ENCODE results near the gene PPP1R1B. TPM values are rescaled to one million over a fixed set of nuclear protein-coding genes. Genes with fewer than 3 reads are reported as not detected.

Gene PPP1R1B
- total and polyA plus RNA-seq, 9 of the 15 experiments (the other 6 are each of a cell fraction or from before 2014, with no cell fraction given): 0.07 to 0.18 (median 0.10) TPM; not detected in 4

DNA sequence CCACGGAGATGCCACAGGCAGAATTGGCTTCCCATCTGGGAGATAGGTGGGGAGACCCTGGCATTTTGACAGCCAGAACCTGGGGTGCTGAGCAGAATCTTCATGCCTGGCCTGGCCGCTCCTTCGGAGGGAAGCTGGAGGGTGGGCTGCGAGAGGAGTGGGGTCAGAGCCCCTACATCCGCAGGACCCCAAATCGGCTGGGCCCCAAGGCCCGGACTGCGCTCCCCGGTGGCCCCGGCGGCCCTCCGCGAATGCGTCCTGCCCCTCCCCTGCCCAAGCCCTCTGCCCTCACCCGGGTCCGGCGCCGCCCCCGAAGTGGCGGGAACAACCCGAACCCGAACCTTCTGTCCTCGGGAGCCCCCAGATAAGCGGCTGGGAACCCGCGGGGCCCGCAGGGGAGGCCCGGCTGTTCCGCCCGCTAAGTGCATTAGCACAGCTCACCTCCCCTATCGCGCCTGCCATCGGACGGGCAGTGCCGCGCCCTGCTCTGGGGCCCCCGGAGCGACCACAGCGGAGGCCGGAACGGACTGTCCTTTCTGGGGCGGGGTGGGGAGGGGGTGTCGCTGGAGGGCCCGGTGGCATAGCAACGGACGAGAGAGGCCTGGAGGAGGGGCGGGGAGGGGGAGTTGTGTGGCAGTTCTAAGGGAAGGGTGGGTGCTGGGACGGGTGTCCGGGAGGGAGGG, 40.7 kb downstream of the PPP1R1B start (continued):
- TF ChIP-seq, protein P1, sequence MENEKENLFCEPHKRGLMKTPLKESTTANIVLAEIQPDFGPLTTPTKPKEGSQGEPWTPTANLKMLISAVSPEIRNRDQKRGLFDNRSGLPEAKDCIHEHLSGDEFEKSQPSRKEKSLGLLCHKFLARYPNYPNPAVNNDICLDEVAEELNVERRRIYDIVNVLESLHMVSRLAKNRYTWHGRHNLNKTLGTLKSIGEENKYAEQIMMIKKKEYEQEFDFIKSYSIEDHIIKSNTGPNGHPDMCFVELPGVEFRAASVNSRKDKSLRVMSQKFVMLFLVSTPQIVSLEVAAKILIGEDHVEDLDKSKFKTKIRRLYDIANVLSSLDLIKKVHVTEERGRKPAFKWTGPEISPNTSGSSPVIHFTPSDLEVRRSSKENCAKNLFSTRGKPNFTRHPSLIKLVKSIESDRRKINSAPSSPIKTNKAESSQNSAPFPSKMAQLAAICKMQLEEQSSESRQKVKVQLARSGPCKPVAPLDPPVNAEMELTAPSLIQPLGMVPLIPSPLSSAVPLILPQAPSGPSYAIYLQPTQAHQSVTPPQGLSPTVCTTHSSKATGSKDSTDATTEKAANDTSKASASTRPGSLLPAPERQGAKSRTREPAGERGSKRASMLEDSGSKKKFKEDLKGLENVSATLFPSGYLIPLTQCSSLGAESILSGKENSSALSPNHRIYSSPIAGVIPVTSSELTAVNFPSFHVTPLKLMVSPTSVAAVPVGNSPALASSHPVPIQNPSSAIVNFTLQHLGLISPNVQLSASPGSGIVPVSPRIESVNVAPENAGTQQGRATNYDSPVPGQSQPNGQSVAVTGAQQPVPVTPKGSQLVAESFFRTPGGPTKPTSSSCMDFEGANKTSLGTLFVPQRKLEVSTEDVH (IDR thresholded peaks at IDR 0.05; ENCODE audit: low read depth, partially characterized antibody): peak; percentile 76
- TF ChIP-seq FOXJ2 (tag; IDR thresholded peaks at IDR 0.05) (no peak), ZKSCAN8 (CRISPR knock-in tag; IDR thresholded peaks at IDR 0.05) (no peak), ZNF133 (CRISPR knock-in tag; IDR thresholded peaks at IDR 0.05) (no peak), TCF7 (IDR thresholded peaks at IDR 0.05; ENCODE audit: borderline replicate concordance) (no peak), NFE2 (IDR thresholded peaks at IDR 0.05; ENCODE audit: low read depth) (no peak), GTF2E2 (tag; IDR thresholded peaks at IDR 0.05) (no peak), KAT8 (IDR thresholded peaks at IDR 0.05; ENCODE audit: low read depth) (no peak), HNRNPLL (IDR thresholded peaks at IDR 0.05; ENCODE audit: low read depth, low read length, poor library complexity, severe bottlenecking) (peak; percentile 18), ELF1 (tag; IDR thresholded peaks at IDR 0.05) (no peak), RBM14 (IDR thresholded peaks at IDR 0.05; ENCODE audit: borderline replicate concordance, insufficient read depth, low read depth, low read length) (no peak), KLF1 (tag; IDR thresholded peaks at IDR 0.05) (peak; percentile 88), PHF20 (IDR thresholded peaks at IDR 0.05; ENCODE audit: partially characterized antibody) (no peak), ZNF695 (CRISPR knock-in tag; IDR thresholded peaks at IDR 0.05) (no peak), SIX5 (IDR thresholded peaks at IDR 0.05; ENCODE audit: borderline replicate concordance in 1 of 2, insufficient read depth in 1 of 2, low read depth in 1 of 2, low read length in 2 of 2) (no peak), MEIS2 (IDR thresholded peaks at IDR 0.05; ENCODE audit: partially characterized antibody) (peak; percentile 15), NFATC3 (IDR thresholded peaks at IDR 0.05) (no peak), ZNF586 (CRISPR knock-in tag; conservative IDR thresholded peaks at IDR 0.05) (no peak), CBFB (CRISPR knock-in tag; IDR thresholded peaks at IDR 0.05) (no peak)
- TF ChIP-seq, protein P2, sequence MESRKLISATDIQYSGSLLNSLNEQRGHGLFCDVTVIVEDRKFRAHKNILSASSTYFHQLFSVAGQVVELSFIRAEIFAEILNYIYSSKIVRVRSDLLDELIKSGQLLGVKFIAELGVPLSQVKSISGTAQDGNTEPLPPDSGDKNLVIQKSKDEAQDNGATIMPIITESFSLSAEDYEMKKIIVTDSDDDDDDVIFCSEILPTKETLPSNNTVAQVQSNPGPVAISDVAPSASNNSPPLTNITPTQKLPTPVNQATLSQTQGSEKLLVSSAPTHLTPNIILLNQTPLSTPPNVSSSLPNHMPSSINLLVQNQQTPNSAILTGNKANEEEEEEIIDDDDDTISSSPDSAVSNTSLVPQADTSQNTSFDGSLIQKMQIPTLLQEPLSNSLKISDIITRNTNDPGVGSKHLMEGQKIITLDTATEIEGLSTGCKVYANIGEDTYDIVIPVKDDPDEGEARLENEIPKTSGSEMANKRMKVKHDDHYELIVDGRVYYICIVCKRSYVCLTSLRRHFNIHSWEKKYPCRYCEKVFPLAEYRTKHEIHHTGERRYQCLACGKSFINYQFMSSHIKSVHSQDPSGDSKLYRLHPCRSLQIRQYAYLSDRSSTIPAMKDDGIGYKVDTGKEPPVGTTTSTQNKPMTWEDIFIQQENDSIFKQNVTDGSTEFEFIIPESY (CRISPR knock-in tag; IDR thresholded peaks at IDR 0.05): no peak
- TF ChIP-seq, protein P3, sequence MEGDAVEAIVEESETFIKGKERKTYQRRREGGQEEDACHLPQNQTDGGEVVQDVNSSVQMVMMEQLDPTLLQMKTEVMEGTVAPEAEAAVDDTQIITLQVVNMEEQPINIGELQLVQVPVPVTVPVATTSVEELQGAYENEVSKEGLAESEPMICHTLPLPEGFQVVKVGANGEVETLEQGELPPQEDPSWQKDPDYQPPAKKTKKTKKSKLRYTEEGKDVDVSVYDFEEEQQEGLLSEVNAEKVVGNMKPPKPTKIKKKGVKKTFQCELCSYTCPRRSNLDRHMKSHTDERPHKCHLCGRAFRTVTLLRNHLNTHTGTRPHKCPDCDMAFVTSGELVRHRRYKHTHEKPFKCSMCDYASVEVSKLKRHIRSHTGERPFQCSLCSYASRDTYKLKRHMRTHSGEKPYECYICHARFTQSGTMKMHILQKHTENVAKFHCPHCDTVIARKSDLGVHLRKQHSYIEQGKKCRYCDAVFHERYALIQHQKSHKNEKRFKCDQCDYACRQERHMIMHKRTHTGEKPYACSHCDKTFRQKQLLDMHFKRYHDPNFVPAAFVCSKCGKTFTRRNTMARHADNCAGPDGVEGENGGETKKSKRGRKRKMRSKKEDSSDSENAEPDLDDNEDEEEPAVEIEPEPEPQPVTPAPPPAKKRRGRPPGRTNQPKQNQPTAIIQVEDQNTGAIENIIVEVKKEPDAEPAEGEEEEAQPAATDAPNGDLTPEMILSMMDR (IDR thresholded peaks at IDR 0.05 in 2 of 3, conservative IDR thresholded peaks at IDR 0.05 in 1 of 3; ENCODE audit: insufficient read depth in 2 of 3, low read depth in 1 of 3, low read length in 3 of 3): 0 out of 6 replicates have a peak, but pooled peaks of 1 of the 3 experiments have one; percentile 6
